ENCODE measurements around the gene FAM209B.
"Not testable (repeated sequence)": the region's sequence is repeated elsewhere in the genome, so short reads cannot be mapped to it uniquely, and the experiment has no call there.

The FAM209B gene

GRCh38 chr20:56532946-56533345, at the start of gene FAM209B:
TSS of gene FAM209B (plus strand) at chr20:56533246. CDS start at chr20:56533342, 96 bp downstream.
- not testable (repeated sequence) for H3K4me3 ChIP-seq, H3K27ac ChIP-seq

- H3K27ac ChIP-seq: peak overlapping the region in 5 of 21 experiments; percentile 11 to 41 (median 13)
- H3K4me3 ChIP-seq: no peak overlapping the region
Measured at GRCh38 chr20:56483970-56484369, 49.1 kb upstream of the FAM209B start.

GRCh38 chr20:56487216-56487615, 45.8 kb upstream of the FAM209B start:
- H3K4me3 ChIP-seq: no peak overlapping the region
- no peak overlapping the region for H3K27ac ChIP-seq

GRCh38 chr20:56488566-56488965, 44.5 kb upstream of the FAM209B start:
- H3K4me3 ChIP-seq: no peak overlapping the region
- no peak overlapping the region for H3K27ac ChIP-seq

- Histone ChIP-seq H3K4me3 (no peak overlapping the region), H3K27ac (no peak overlapping the region)
Measured at GRCh38 chr20:56501116-56501515, 31.9 kb upstream of the FAM209B start.

GRCh38 chr20:56503916-56504315, 29.1 kb upstream of the FAM209B start:
- H3K27ac ChIP-seq: no peak overlapping the region
- H3K4me3 ChIP-seq: no peak overlapping the region

GRCh38 chr20:56504373-56505005, 28.6 kb upstream of the FAM209B start:
- Histone ChIP-seq H3K27ac (no peak overlapping the region), H3K4me3 (no peak overlapping the region)

GRCh38 chr20:56506103-56506502, 26.9 kb upstream of the FAM209B start:
- no peak overlapping the region for H3K27ac ChIP-seq
- no peak overlapping the region for H3K4me3 ChIP-seq

GRCh38 chr20:56511926-56512325, 21.1 kb upstream of the FAM209B start:
- Histone ChIP-seq H3K4me3 (no peak overlapping the region), H3K27ac (no peak overlapping the region)

- no peak overlapping the region for H3K4me3 ChIP-seq
- H3K27ac ChIP-seq: no peak overlapping the region
Measured at GRCh38 chr20:56513161-56514150, 19.6 kb upstream of the FAM209B start.

- no peak overlapping the region for H3K27ac ChIP-seq
Measured at GRCh38 chr20:56516631-56517030, 16.4 kb upstream of the FAM209B start.

GRCh38 chr20:56517211-56517610, 15.8 kb upstream of the FAM209B start:
- Histone ChIP-seq H3K27ac (no peak overlapping the region), H3K4me3 (no peak overlapping the region)

More at GRCh38 chr20:56516631-56517030, 16.4 kb upstream of the FAM209B start:
- no peak overlapping the region for H3K4me3 ChIP-seq

GRCh38 chr20:56517641-56518040, 15.4 kb upstream of the FAM209B start:
- no peak overlapping the region for H3K4me3 ChIP-seq
- no peak overlapping the region for H3K27ac ChIP-seq

GRCh38 chr20:56518126-56518525, 14.9 kb upstream of the FAM209B start:
- H3K27ac ChIP-seq: no peak overlapping the region
- H3K4me3 ChIP-seq: no peak overlapping the region

GRCh38 chr20:56518721-56519398, 14.2 kb upstream of the FAM209B start:
- H3K4me3 ChIP-seq: no peak overlapping the region
- H3K27ac ChIP-seq: no peak overlapping the region

- Histone ChIP-seq H3K27ac (no peak overlapping the region), H3K4me3 (no peak overlapping the region)
Measured at GRCh38 chr20:56519551-56519950, 13.5 kb upstream of the FAM209B start.

GRCh38 chr20:56520180-56520579, 12.9 kb upstream of the FAM209B start:
- no peak overlapping the region for H3K4me3 ChIP-seq
- H3K27ac ChIP-seq: no peak overlapping the region

GRCh38 chr20:56520746-56521354, 12.2 kb upstream of the FAM209B start:
- not testable (repeated sequence) for H3K27ac ChIP-seq, H3K4me3 ChIP-seq

GRCh38 chr20:56522311-56522710, 10.7 kb upstream of the FAM209B start:
- Histone ChIP-seq H3K27ac (no peak overlapping the region), H3K4me3 (no peak overlapping the region)

- H3K27ac ChIP-seq, H3K4me3 ChIP-seq: not testable (repeated sequence)
Measured at GRCh38 chr20:56524444-56524843, 8.6 kb upstream of the FAM209B start, which contains the start of gene FAM209A. TSS of gene FAM209A (plus strand) at chr20:56524744. CDS start at chr20:56524809, 65 bp downstream.
